H9 (cell line): ENCODE measurements around the gene CHCHD6. TPM values are rescaled to one million over a fixed set of nuclear protein-coding genes. Genes with fewer than 3 reads are reported as not detected.

Source experiments
- DNase-seq: peaks from one replicate; pipeline ENCODE4 v3.0.0-alpha.2; 2017
- H2AFZ ChIP-seq: one replicate; pipeline ENCODE4 v1.6.1; 2013; ENCODE audit warnings: mild to moderate bottlenecking, low read length, control low read depth, moderate library complexity
- H2AK5ac ChIP-seq: 2 replicates; pipeline ENCODE4 v1.6.1; 2013; ENCODE audit warnings: low read length, control low read depth, mixed read lengths; ENCODE audit not compliant: insufficient read length
- H2BK120ac ChIP-seq: one replicate; pipeline ENCODE4 v1.6.1; 2013; ENCODE audit warnings: low read depth, mild to moderate bottlenecking, low read length, control low read depth, inconsistent platforms; ENCODE audit not compliant: poor library complexity, severe bottlenecking
- H2BK12ac ChIP-seq: 2 replicates; pipeline ENCODE4 v1.6.1; 2013; ENCODE audit warnings: low read length, control low read depth, mixed read lengths, low read depth; ENCODE audit not compliant: insufficient read length
- H2BK15ac ChIP-seq: 2 replicates; pipeline ENCODE4 v1.6.1; 2013; ENCODE audit warnings: low read depth, low read length, control low read depth
- H2BK20ac ChIP-seq: one replicate; pipeline ENCODE4 v1.6.1; 2013; ENCODE audit warnings: low read depth, mild to moderate bottlenecking, low read length, control low read depth, inconsistent platforms; ENCODE audit not compliant: poor library complexity, severe bottlenecking
- H2BK5ac ChIP-seq: 2 replicates; pipeline ENCODE4 v1.6.1; 2013; ENCODE audit warnings: low read length, control low read depth, mixed read lengths; ENCODE audit not compliant: insufficient read length
- H3K14ac ChIP-seq: 2 replicates; pipeline ENCODE4 v1.6.1; 2013; ENCODE audit warnings: low read length, control low read depth; ENCODE audit not compliant: insufficient read depth
- H3K18ac ChIP-seq: 2 replicates; pipeline ENCODE4 v1.6.1; 2013; ENCODE audit warnings: low read depth, mild to moderate bottlenecking, mixed read lengths, low read length, control low read depth; ENCODE audit not compliant: insufficient read length
- H3K23ac ChIP-seq: 2 replicates; pipeline ENCODE4 v1.6.1; 2013; ENCODE audit warnings: low read length, control low read depth, mixed read lengths, low read depth; ENCODE audit not compliant: insufficient read length
- H3K23me2 ChIP-seq: 2 replicates; pipeline ENCODE4 v1.6.1; 2013; ENCODE audit warnings: low read depth, mild to moderate bottlenecking, mixed read lengths, low read length, control low read depth; ENCODE audit not compliant: insufficient read length, poor library complexity, severe bottlenecking
- H3K27ac ChIP-seq: 2 replicates; pipeline ENCODE4 v1.5.1; 2013; ENCODE audit warnings: low read length, control low read depth, mixed read lengths, low read depth; ENCODE audit not compliant: insufficient read length
- H3K27me3 ChIP-seq: 2 replicates; pipeline ENCODE4 v1.6.1; 2013; ENCODE audit warnings: low read length, control low read depth, inconsistent platforms; ENCODE audit not compliant: insufficient read depth
- H3K4ac ChIP-seq: 2 replicates; pipeline ENCODE4 v1.6.1; 2013; ENCODE audit warnings: low read depth, mild to moderate bottlenecking, control low read depth, inconsistent platforms, low read length, moderate library complexity
- H3K4me1 ChIP-seq: 2 replicates; pipeline ENCODE4 v1.6.1; 2013; ENCODE audit warnings: low read length, control low read depth, inconsistent platforms; ENCODE audit not compliant: insufficient read depth
- H3K4me2 ChIP-seq: 2 replicates; pipeline ENCODE4 v1.6.1; 2013; ENCODE audit warnings: low read length, control low read depth, mixed read lengths; ENCODE audit not compliant: insufficient read length, insufficient read depth
- H3K56ac ChIP-seq: 2 replicates; pipeline ENCODE4 v1.6.1; 2013; ENCODE audit warnings: low read depth, mild to moderate bottlenecking, mixed read lengths, low read length, control low read depth; ENCODE audit not compliant: insufficient read length
- H3K79me1 ChIP-seq: 2 replicates; pipeline ENCODE4 v1.6.1; 2013; ENCODE audit warnings: low read depth, mild to moderate bottlenecking, moderate library complexity, low read length, control low read depth, inconsistent platforms; ENCODE audit not compliant: insufficient read depth, poor library complexity, severe bottlenecking
- H3K79me2 ChIP-seq: 2 replicates; pipeline ENCODE4 v1.6.1; 2013; ENCODE audit warnings: low read length, control low read depth, inconsistent platforms; ENCODE audit not compliant: insufficient read depth
- H3K9ac ChIP-seq: 2 replicates; pipeline ENCODE4 v1.6.1; 2013; ENCODE audit warnings: low read length, control low read depth, mixed read lengths; ENCODE audit not compliant: insufficient read length; ENCODE audit errors: extremely low read depth
- H3K9me3 ChIP-seq: one replicate; pipeline ENCODE4 v1.6.1; 2013; ENCODE audit warnings: low read depth, low read length, inconsistent platforms; ENCODE audit not compliant: control insufficient read depth
- H3T11ph ChIP-seq: one replicate; pipeline ENCODE4 v1.6.1; 2013; ENCODE audit warnings: mild to moderate bottlenecking, low read length, control low read depth, inconsistent platforms
- H4K20me1 ChIP-seq: one replicate; pipeline ENCODE4 v1.6.1; 2013; ENCODE audit not compliant: control insufficient read depth, insufficient read length, insufficient read depth
- H4K5ac ChIP-seq: 2 replicates; pipeline ENCODE4 v1.6.1; 2013; ENCODE audit warnings: low read depth, mild to moderate bottlenecking, mixed read lengths, low read length, control low read depth; ENCODE audit not compliant: insufficient read length
- H4K8ac ChIP-seq: replicated peaks from 2 replicates; pipeline ENCODE4 v1.6.1; 2013; ENCODE audit warnings: low read length, control low read depth, mixed read lengths, low read depth; ENCODE audit not compliant: insufficient read length
- H4K91ac ChIP-seq: 2 replicates; pipeline ENCODE4 v1.6.1; 2013; ENCODE audit warnings: low read depth, mild to moderate bottlenecking, moderate library complexity, mixed read lengths, low read length, control low read depth; ENCODE audit not compliant: insufficient read length
- H3K27ac Mint-ChIP-seq, 3 experiments: 2 replicates in 2 of 3; 3 replicates in 1 of 3; pipeline ENCODE4 v1.8.0; 2020 to 2021; ENCODE audit warnings: mixed read lengths in 3 of 3, mild to moderate bottlenecking in 1 of 3, moderate library complexity in 1 of 3
- H3K27me3 Mint-ChIP-seq: 2 replicates; pipeline ENCODE4 v1.8.0; 2021; ENCODE audit warnings: low read depth, mild to moderate bottlenecking, moderate library complexity, mixed read lengths
- H3K36me3 Mint-ChIP-seq, 3 experiments: 2 replicates in 2 of 3; 3 replicates in 1 of 3; pipeline ENCODE4 v1.8.0; 2020 to 2021; ENCODE audit warnings: low read depth in 3 of 3, mixed read lengths in 3 of 3; ENCODE audit not compliant: insufficient read depth in 1 of 3
- H3K4me1 Mint-ChIP-seq, 2 experiments: 2 replicates each; pipeline ENCODE4 v1.8.0; 2020; ENCODE audit warnings: mixed read lengths in 2 of 2
- H3K4me3 Mint-ChIP-seq, 2 experiments: 2 replicates in 1 of 2; 3 replicates in 1 of 2; pipeline ENCODE4 v1.8.0; 2020 to 2021; ENCODE audit warnings: mild to moderate bottlenecking in 2 of 2, mixed read lengths in 2 of 2, moderate library complexity in 1 of 2
- H3K9me3 Mint-ChIP-seq, 2 experiments: 2 replicates in 1 of 2; 3 replicates in 1 of 2; pipeline ENCODE4 v1.8.0; 2020; ENCODE audit warnings: mild to moderate bottlenecking in 2 of 2, mixed read lengths in 2 of 2, moderate library complexity in 1 of 2
- WGBS: extraction: QIAGEN DNeasy Blood & Tissue Kit; methylation state at CpG from one replicate; pipeline ENCODE4 v1.1.7; 2013; ENCODE audit warnings: missing lambda C conversion rate, low lambda C conversion rate, mixed read lengths; ENCODE audit not compliant: insufficient read length; ENCODE audit errors: extremely low coverage; 5-methylcytosine and 5-hydroxymethylcytosine counted together
- total RNA-seq: library from RNA; stranded (reverse); gene quantifications from 2 replicates; pipeline ENCODE4 v1.2.1, GENCODE V29; 2021
- TF ChIP-seq, protein P1 (sequence below): fragments of 200-600 bp; sonication (generic); conservative IDR thresholded peaks from 3 replicates; pipeline ENCODE4 v1.8.0; 2021; ENCODE audit warnings: antibody characterized with exemption, mild to moderate bottlenecking

The CHCHD6 gene
- total RNA-seq, 1 experiment from 2014 or later: 34.2 TPM

DNA sequence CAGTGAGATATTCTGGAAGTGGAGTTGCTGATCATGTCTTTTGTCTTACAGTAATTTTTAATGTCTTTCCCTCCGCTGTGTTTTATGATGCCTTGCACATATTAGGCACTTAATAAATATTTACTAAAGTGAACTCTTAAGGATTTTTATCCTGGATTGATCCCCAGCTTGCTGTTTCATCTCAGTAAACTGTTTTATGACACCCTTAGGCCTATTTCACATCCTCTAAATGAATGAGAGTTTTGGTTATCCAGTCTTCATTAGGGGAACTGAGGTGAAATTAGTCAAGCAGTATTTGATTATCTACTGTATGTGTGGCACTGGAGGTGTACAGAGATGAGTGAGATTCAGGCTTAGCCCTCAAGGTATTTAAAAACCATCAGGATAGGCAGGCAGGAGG, 19.8 kb downstream of the CHCHD6 start:
- H2AFZ ChIP-seq: no peak overlapping the region
- no peaks in the 10 kb centered on the region for H3K79me1 ChIP-seq
- no peak overlapping the region for H3K18ac ChIP-seq
- H3K4ac ChIP-seq: no peak overlapping the region
- no peak overlapping the region for H3K27ac ChIP-seq
- no peak overlapping the region for H2BK5ac ChIP-seq
- H3K9me3 ChIP-seq: no peaks in the 10 kb centered on the region
- no peak overlapping the region for H3K9ac ChIP-seq
- H2BK15ac ChIP-seq: no peak overlapping the region
- peaks cover 19 to 23% of the 10 kb centered on the region in 2 experiments for H3K4me1 Mint-ChIP-seq
- H3K27me3 Mint-ChIP-seq: no peaks in the 10 kb centered on the region
- no peak overlapping the region for H3K14ac ChIP-seq
- H3K23me2 ChIP-seq: no peaks in the 10 kb centered on the region
- DNase-seq: no peak
- H3K27ac Mint-ChIP-seq: no peak overlapping the region
- no peak overlapping the region for H3K56ac ChIP-seq
- no peak overlapping the region for H4K8ac ChIP-seq
- no peak overlapping the region for H2BK120ac ChIP-seq
- no peaks in the 10 kb centered on the region; the same call in 1 of the 2 replicates for H3K79me2 ChIP-seq
- H3K4me1 ChIP-seq: no peaks in the 10 kb centered on the region
- no peak overlapping the region for H4K91ac ChIP-seq
- H4K20me1 ChIP-seq: no peaks in the 10 kb centered on the region
- no peak overlapping the region for H3K4me3 Mint-ChIP-seq
- H3K27me3 ChIP-seq: no peaks in the 10 kb centered on the region
- H2BK12ac ChIP-seq: no peak overlapping the region
- WGBS: no CpG with 5 or more reads among the region's 1 CpG
- H3K23ac ChIP-seq: no peak overlapping the region
- no peak overlapping the region for H2AK5ac ChIP-seq
- H3K9me3 Mint-ChIP-seq: peaks cover 6 to 12% of the 10 kb centered on the region in 2 experiments
- no peak overlapping the region for H3K4me2 ChIP-seq
- H4K5ac ChIP-seq: no peak overlapping the region
- no peak overlapping the region for H2BK20ac ChIP-seq
- H3K36me3 Mint-ChIP-seq: peaks cover 18 to 27% (median 25%) of the 10 kb centered on the region in 3 experiments
- TF ChIP-seq, protein P1, sequence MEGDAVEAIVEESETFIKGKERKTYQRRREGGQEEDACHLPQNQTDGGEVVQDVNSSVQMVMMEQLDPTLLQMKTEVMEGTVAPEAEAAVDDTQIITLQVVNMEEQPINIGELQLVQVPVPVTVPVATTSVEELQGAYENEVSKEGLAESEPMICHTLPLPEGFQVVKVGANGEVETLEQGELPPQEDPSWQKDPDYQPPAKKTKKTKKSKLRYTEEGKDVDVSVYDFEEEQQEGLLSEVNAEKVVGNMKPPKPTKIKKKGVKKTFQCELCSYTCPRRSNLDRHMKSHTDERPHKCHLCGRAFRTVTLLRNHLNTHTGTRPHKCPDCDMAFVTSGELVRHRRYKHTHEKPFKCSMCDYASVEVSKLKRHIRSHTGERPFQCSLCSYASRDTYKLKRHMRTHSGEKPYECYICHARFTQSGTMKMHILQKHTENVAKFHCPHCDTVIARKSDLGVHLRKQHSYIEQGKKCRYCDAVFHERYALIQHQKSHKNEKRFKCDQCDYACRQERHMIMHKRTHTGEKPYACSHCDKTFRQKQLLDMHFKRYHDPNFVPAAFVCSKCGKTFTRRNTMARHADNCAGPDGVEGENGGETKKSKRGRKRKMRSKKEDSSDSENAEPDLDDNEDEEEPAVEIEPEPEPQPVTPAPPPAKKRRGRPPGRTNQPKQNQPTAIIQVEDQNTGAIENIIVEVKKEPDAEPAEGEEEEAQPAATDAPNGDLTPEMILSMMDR: no peak
- no peak overlapping the region for H3T11ph ChIP-seq
